Stimulated activated CD8-positive, alpha-beta memory T cell treated with anti-CD3 and anti-CD28 coated beads, Interleukin-12 subunit alpha, Interleukin-12 subunit beta, amount 100 ng/mL, for 1 hour (primary cell): ENCODE data around the gene ZNF804A.

Source experiments
- DNase-seq: peaks from one replicate; pipeline ENCODE4 v3.0.0-alpha.2; 2020; ENCODE audit warnings: low read depth

Gene ZNF804A

GRCh38 chr2:184598316-184599053 lies at the start of gene ZNF804A:
Gene ZNF804A, plus strand, starts transcription at chr2:184598529. Its CDS starts 431 bp downstream, at chr2:184598960.
- no peak for DNase-seq

DNA sequence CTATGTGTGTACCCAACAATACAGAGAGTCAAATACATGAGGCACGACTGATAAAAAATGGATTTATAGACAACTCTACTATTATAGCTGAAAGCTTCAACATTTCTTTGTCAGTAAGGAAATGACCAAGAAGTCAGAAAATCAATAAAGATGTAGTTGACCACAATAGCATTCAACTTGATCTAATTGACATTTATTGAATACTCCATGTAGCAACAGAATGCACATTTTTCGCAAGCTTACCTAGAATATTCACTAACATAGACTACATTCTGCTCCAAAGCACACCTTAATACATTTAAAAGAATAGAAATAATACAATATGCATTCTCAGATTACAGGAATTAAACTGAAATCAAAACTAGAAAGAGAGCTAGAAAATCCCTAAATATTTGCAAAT lies 49.2 kb upstream of the ZNF804A start:
- DNase-seq, result no peak

DNA sequence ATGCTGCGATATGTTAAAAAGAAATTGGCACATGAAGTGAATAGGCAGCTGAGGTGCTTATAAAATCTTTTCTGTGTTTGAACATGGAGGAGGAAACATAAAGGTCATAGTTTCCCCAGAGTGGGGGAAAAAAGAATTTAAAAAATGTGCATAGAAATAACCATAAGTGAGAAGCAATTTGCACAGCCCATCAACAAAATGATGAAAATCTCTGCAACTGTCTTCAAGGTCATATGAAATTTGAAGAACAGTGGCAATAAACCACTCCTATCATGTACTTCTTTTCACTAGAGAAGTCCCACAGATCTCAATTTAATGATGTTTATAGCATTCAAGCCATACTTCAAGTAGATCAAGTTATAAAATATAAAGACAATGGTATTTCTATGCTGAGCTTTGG lies 46.7 kb upstream of the ZNF804A start:
- no peak for DNase-seq

- no peak for DNase-seq
Observed at GRCh38 chr2:184554736-184555135, 43.6 kb upstream of the ZNF804A start.

DNA sequence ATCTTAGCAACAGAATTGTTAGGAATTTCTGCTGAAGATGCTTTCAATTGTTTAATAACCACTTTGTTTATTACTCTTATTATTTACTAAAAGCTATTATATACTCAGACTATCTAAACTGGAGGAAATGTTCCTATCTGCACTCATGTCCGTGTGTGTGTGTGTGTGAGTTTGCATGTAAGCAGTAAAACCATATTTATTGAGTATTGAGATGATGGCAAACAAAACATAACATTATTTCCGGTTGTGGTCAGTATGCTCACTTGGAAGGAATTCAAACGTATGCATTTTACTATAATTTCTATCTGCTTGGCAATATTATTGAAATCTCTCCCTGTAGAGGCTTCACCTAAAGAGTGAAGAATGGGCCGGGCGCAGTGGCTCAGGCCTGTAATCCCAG lies 43.0 kb upstream of the ZNF804A start:
- DNase-seq, result no peak

DNA sequence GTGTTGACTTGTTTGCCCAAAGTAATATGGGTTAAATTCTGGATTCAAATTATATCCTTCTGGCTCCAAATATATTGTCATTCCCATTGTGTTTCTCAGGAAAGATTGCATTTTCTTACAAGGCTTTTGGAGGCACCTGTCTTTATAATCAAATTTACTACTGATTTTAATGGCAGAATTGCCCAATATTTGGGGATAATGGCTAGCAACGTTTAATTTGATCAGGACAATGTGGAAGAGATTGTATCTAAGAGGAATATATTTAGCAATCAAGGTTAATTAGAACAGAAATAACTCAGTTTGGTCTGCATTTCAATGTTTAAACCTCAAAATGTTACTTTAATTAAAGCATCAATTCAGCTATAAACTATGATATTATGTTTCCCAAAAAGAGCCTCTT lies 41.7 kb upstream of the ZNF804A start:
- DNase-seq, result no peak

DNA sequence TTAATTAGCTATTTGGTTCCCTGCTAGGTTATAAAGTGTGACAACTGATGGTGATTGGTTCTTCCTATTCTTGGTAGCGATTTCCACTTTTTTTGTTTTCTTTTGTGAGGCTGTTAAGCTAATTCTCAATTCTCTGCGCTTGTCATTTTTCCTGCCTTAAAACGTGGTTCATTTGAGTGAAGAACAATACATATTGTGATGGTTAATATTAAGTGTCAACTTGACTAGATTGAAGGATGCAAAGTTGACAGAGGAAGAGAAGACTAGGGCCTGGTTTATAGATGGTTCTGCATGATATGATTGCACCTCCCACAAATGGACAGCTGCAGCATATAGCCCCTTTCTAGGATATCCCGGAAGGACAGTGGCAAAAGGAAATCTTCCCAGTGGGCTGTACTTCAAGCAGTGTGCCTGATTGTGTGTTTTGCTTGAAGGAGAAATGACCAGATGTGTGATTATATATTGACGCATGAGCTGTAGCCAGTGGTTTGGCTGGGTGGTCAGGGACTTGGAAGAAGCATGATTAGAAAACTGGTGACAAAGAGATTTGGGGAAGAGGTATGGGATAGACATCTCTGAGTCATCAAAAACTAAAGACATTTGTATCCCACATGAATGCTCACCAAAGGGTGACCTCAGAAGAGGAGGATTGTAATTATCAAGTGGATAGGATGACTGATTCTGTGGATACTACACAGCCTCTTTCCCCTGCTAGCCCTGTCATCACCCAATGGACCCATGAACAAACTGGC lies 39.4 kb upstream of the ZNF804A start:
- DNase-seq, result no peak

- DNase-seq, result no peak
Observed at GRCh38 chr2:184560603-184561002, 37.7 kb upstream of the ZNF804A start.

DNA sequence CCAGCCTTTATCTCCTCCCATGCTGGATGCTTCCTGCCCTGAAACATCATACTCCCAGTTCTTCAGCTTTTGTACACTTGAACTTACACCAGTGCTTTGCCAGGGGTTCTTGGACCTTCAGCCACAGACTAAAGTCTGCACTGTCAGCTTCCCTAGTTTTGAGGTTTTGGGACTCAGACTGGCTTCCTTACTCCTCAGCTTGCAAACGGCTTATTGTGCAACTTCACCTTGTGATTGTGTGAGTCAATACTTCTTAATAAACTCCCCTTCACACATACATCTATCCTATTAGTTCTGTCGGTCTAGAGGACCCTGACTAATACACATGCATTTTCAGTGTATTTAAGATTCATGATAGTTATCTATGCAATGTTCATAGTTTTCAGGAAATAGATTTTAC lies 35.8 kb upstream of the ZNF804A start:
- no peak for DNase-seq

DNA sequence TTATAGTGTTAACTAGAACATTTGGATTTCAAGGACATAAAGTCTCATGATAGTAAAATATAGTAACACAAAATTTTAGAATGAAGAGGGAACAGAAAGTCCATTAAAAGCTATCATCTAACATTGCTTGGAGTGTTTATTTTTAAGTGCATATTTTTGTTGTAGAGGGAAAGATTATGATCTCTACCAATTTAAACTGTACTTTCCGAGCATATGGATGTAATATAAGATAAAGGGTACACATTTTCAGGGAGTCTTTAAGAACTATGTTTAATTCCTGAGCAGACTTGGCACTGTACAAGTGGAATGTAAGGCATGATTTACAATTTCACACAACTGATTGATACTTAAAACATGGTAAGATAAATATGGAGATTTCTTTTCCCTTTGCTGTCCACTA lies 34.2 kb upstream of the ZNF804A start:
- no peak for DNase-seq

GRCh38 chr2:184566716-184567115 lies 31.6 kb upstream of the ZNF804A start:
- DNase-seq, result no peak

- no peak for DNase-seq
Observed at GRCh38 chr2:184577056-184577455, 21.3 kb upstream of the ZNF804A start.

GRCh38 chr2:184577743-184578142 lies 20.6 kb upstream of the ZNF804A start:
- DNase-seq, result no peak

DNA sequence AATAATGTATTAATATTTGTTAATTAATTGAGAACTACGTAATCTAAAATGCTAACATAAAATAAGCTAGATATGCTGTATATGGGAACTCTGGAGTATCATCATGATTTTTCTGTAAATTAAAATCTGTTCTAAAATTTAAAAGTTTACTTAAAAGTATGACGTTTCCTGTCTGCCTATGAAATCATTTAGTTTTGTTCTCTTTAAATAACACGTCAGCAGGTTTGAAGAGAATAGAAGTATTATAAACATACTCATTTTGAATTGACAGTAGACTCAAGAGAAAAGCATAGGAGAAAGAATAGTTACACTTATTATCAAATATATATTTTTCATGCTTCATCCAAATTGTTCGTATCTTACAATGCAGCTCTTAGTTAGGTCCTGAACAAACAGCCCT lies 19.1 kb upstream of the ZNF804A start:
- DNase-seq, result no peak

DNA sequence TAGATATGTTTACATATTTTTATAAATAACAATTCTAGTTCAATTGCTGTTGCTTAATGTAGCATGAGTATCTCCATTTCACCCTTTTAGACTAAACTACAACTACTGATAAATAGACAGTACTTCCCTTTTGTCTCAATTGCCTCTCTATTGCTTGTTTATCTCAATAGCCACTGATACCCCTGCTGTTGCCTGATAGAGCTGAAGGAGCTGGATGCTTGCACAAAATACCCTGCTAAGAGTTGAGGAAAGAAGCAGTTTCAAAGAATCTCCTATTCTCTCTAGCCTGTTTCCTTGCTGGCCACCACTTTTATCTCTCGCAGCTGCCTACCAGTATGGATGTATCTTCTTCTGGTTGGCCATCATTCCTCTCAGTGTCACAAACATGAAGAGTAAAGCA lies 16.9 kb upstream of the ZNF804A start:
- DNase-seq, result no peak

DNA sequence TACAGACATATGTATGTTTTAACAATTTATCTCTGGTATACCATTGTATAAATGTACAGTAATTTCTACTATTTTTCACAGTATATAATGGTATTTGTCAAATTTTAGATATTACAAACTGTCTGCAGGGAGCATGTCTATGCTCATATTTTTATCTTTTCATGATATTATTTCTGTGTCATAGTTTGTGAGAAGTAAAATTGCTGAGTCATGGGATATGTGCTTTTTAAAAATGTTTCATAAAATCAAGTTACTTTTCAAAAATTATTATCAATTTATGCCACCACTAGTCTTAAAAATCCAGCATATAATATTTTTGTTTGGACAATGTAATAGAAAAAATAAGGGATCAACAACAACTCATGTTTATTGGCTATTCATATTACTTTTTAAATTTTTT lies 9.1 kb upstream of the ZNF804A start:
- DNase-seq, result no peak

- DNase-seq, result no peak
Observed at GRCh38 chr2:184596819-184597411, 1.4 kb upstream of the ZNF804A start.

GRCh38 chr2:184597571-184597991 lies 748 bp upstream of the ZNF804A start:
- DNase-seq, result no peak

DNA sequence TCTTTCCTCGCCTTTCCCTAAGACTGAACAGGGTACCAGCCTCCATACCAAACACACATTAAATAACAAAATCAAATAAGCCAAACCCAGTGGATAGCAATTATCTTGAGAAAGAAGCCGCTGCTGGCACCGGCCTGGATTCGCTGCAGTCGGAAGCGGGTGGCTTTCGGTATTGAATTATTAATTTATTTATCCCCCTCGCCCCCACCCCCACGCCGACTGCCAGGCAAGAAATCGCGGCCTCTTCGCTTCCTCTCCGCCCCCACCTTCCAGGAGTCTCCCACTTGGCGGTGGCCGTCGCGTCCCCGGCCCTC lies 370 bp upstream of the ZNF804A start:
- DNase-seq, result no peak

DNA sequence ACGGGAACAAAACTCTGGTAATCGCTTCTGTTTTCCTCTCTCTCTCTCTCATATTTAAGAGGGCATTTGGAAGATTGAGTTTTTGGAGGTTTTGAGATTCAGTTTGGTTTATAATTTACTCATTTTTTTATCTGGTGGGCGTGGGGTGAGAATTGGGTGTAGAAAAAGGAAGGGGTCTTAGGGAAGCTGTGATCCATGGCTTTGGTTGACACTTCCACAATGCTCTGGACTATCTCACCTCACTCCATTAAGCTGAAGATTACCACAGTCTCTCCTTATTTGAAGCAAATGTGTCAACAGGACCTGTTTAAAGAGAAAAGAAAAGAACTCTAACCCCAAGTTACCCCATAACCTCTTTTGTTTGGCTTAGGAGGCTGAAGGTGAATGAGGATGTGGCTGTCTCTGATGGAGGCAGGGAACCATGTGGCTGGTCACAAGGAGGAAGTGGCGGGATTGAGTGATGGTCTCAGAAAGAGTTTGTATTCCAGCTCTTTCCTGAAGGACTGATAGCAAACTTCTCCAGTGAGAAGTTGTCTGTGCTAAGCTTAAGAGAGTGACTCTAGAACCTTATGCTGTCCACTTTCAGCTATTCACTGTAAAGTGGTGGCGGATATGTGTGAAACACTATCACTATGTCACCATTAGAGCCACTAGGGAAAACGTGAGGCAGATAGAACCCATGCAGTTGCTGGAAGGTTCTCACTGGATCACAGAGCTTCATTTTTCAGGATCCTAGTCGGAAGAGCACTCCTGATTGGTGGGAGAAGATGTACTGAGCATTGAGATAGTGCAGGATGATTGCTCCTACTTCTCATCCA lies 934 bp downstream of the ZNF804A start:
- no peak for DNase-seq

- no peak for DNase-seq
Observed at GRCh38 chr2:184599872-184600222, 1.5 kb downstream of the ZNF804A start.

DNA sequence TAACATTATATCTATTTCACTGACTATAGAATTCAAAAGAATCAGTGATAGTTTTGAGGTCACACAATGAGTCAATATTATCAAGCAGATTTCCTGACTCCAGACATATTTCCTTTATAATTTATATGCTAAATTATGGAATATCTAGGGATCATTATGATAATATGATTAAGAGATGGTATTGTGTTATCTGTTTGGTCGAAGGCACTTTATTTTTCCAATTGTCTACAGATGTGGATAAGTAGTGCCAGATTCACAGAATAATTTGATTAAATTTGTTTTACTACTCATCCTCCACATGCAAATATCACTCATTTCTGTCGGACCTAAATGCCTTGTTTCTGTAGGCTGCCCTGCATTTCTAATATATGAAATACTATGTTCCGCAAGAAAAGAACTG lies 4.4 kb downstream of the ZNF804A start:
- DNase-seq, result no peak

DNA sequence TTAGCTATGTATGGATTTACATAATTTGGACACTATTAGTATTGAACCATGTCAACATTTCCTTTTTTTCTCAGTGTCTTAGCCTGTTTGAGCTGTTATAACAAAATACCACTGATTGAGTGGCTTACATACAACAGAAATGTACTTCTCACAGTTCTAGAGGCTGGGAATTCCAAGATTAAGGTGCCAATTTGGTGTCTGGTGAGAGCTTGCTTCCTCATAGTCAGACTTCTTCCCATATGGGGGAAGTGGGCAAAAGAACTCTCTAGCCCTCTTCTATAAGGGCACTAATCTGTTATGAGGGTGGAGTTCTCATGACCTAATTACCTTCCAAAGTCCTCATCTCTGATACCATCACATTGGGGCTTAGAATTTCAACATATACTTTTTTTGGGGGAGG lies 12.6 kb downstream of the ZNF804A start:
- DNase-seq, result no peak
